DLD1 (cell line): Measurements from ENCODE around the gene SLC24A4.

Source experiments
- in situ Hi-C: cut with HindIII; loops from 2 replicates; pipeline ENCODE4 v1.10.0; 2017; ENCODE audit warnings: low sequenced_read_pairs

Gene SLC24A4

DNA sequence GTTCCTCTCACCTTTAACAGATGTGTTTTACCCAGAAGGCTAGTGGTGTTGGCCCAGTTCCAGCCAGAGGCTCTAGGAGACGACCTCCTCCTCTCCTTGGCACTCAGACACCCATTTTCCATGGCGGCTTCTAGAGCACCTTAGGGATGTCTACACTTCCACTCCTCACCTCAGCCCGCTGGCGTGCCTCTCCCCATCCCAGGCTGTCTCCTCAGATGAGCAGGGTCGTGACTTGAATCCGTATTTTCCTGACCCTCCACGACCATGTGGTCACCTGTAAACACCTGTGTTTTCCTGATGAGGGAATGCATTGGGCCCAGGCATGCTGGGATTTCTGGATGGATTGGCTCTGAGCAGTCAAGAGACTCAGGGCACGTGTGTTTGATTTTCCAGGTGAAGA is 168.8 kb downstream of the SLC24A4 start:
- in situ Hi-C loops: no loop called here

DNA sequence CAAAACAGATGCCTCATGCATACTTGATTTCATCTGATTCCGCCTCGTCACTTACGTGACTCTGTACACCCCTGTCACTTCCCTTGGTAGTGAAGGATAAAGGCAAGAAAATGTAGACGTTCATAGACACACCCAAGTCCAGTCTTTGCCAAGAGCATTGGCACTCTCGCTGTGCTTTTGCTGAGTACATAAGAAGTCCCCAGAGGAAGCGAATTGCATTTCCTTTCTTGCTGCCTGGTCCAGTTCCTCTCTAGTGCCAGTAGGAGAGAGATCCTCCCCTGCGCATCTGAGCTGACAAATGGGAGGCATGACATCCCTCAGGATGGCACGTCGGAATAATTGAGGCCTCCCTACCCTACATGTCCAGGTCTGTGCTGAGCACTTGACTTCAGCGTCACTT is 169.3 kb downstream of the SLC24A4 start:
- in situ Hi-C loops: no loop called here

DNA sequence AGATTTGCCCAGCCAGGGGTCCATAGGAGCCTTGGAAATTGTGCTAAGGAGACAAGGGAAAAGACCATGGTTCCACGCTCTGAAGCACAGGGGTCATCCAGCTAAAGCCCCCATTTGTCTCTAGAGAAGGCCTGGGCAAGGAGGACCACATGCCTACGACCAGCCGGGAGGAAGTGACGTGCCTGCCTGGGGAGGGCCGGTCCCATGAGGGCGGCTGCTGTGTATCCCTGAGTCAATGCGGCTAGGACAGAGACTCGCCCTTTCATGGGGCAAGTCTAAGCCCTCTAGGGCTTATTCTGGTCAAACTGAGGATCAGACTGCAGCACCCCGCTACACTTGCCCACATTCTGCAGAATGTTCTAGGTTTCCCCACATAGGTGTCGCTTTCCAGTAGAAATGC is 170.1 kb downstream of the SLC24A4 start:
- in situ Hi-C loops: no loop called here

DNA sequence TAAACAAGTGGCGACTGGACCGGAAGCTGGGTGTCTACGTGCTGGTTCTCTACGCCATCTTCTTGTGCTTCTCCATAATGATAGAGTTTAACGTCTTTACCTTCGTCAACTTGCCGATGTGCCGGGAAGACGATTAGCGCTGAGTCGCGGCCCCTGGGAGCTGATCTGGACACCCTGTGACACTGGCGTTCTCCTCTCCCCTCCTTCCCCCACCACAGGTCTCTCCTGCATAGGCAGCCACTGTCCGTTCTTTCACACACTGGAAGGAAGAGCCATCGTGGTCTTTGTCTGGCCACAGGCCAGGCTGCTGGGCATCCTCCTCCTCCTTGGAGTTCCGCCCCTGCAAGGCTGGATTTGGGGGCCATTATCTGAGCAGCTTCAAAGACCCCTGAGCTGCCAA is 170.5 kb downstream of the SLC24A4 start:
- in situ Hi-C loops: no loop called here

DNA sequence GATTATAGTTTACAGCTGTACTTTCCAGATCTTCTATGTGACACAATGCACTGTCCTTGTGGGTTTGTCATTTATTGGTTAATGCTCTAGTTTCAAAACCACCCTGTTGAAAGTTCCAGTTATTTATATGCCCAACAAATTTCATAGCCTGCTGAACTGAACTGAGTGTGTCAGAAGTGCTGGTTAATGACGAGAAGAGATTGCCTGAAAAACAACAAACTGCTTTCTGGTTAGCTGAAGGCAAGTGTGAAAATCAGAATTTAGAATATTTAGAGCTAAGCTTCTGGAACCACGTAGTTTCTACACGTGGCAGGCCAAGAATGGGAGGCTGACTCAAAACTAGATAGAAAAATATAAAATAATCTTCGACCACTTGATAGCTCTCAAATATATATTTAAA is 171.5 kb downstream of the SLC24A4 start:
- in situ Hi-C loops: no loop called here

DNA sequence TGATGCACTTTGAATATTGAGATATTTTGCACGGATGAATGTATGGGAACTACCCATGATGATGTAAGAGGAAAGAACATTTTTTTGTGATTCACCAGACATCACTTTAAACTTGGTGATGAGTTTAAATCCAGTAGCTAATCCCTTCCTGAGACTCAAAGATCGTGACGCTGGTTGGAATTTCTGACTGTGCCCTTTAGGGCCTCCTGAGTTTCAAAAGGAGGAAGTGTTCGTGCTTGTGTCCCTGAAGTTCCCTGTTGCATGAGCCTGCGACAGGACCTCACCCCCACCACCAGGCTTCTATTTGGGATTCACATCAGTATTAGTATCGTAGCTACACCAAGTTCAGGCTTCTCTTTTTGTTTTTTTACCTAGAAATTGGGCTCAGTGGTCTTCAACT is 172.1 kb downstream of the SLC24A4 start:
- in situ Hi-C loops: no loop called here

DNA sequence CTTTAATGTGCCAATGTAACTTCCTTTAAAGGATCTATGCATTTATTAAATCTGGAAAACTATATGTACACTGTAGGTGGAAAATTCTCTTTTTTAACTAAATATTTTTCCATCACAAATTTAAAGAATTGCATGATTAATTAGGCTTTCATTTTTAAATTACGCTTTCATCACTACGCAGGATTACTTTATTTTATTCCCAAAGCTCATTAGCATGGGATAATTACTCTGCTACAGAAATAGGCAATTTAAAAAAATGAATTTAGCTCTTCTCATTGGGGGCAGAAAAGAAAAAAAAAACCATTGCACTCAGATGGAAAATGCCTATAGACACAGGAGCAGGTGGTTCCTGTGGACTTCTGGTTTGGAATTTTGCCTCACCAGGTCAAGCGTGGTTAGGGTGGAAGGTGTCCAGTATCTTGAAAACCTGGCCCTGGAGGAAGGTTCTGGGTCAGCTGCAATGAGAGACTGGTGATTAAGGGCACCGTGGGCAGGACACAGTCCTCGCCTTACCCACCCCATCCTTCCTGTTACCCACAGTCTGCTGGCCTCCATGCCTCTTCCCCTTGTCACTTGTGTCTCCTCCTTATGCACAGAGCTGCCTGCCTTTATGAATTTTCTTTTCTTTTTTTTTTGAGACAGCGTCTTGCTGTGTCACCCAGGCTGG is 173.4 kb downstream of the SLC24A4 start:
- in situ Hi-C loops: no loop called here

DNA sequence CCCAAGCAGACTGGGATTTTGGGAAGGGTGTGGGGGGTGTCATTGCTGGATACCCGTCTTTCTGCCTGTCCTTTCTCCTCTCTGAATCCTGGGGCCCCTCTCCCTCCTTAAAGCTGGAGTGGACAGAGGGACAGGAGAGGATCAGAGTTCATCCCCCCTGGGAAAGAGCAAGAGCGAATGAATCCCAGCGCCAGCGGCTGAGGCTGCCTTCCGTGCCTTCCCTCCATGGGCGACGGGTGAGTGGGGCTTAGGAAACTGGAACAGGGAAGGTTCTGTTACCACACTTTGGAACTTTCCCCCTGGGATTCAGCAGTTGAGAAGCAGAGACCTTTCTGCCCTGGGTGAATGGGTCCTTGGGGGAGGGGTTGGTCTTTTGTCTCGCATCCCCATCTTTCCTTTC is 174.4 kb downstream of the SLC24A4 start:
- in situ Hi-C loops: no loop called here

DNA sequence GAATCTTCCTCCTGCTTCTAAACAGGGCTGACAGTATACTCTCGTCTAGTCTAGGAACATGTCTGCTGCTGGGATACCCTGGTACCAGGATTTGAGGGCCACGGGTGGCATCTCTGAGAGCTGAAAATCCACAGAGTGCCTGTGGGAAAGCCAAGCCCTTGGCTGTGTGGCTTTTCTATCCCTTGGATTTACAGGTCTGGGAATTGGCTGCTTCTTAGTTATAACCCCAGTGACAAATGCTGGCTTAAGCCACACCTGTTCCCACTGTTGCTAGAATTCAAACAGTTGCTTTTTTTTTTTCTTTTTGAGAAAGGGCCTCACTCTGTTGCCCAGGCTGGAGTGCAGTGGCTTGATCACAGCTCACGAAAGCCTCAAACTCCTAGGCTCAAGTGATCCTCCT is 176.3 kb downstream of the SLC24A4 start:
- in situ Hi-C loops: no loop called here

DNA sequence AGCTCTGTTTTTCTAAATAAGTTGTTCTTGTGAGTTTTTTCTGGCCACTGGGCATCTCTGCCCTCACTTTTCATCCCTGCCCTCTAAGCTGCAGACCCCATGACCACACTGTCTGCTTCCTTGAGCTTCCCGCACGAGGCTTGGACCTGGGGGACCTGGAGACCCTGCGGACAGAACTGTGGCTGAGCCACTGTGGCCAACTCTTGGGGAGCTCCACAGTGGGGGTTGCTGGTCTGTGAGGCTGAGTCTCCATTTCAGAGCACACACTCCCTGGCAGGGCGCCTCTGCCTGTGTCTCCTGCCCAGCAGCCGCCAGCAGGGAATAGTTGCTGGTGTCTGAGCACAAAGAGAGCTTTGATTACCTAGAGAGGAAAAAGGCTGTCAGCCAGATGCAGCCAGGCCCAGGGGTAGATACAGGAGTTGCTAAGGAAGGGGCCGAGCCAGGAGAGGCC is 177.6 kb downstream of the SLC24A4 start:
- in situ Hi-C loops: loop anchor here (25.0 kb wide), 1 partner anchor 138 kb away; no protein-coding TSS in a partner anchor

DNA sequence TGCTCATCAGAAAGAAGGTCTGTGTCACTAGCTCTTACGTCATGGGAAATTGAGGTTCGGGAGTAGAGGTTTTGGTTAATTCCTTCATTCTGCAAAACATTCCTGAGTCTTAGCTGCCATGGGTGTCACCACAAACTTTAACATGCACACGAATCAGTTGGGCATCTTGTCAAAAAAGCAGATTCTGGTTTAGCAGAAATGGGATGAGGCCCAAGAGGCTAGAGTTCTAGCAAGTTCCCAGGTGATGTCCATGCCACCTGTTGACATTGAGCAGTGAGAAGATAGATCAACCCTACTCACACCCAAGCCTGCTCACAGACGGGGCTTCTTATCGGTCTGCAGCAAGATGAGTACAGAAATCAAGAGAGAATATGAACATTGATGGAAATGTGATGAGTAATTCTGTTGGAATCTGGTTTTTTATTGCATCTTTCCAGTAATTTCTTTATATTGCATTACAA is 179.0 kb downstream of the SLC24A4 start:
- in situ Hi-C loops: loop anchor here (25.0 kb wide), 1 partner anchor 140 kb away; no protein-coding TSS in a partner anchor

DNA sequence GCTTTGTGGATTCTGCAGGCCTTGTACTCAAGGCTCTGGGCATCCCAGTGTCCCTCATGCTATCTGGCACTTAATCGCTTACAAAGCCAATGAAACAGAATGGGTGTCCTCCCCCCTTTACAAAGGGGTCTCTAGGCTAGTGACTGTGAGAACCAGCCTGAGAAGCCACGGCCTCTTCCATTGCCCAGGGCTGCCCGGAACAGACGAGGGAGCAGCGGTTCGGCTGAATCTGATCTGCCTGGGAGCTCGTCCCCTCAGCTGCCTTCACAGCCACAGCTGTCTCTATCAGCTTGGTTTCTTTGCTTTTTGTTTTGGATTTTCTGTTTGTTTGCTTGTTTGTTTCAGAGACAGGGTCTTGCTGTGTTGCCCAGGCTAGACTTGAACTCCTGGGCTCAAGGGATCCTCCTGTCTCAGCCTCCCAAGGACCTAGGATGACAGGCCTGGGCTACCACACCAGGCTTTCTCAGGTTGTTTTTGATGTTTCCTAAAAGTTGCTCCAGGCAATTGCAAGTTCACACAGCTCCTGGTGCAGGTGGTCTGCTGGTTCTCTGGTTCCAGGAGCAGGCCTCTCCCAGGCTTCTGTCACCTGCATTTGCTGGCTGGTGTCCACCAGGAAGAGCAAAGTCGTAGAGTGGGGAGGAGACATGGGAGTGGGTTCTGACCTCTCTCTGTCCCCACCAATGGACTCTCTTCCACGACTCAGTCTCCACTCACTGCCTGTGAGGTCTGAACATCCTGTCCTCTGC is 179.7 kb downstream of the SLC24A4 start:
- in situ Hi-C loops: loop anchor here (25.0 kb wide), 1 partner anchor 140 kb away; no protein-coding TSS in a partner anchor

DNA sequence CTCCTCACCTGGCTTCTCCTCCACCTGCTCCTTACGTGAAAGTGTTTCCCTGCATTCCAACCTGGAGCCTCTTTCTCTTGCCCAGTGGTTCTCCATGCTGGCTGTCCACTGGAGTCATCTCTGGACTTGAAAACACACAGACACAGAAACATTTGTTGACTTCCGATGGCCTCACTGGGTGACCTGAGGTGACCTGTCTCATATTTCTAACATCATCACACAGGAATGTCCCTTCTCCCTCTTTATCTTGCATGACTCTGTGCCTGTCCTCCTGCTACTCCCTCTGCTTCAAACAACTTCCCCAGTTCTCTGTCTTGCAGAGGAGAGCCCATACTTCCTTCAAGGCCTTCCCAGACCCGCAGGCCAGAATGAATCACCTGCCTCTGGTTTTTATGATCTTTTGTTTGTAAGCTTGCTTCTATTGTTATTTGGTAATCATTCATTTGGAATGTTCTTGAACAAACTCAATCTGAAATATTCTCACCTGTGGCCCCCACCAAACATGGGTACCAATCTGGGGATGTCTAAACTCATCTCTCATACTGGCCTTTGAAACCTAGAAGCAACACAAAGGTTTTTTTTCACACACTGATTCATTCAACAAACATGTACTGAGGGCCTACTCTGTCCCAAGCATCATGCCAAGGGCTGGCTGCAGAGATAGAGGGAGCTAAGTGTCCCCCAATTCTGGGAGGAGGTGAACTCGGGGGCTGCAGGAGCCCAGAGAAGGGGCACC is 181.0 kb downstream of the SLC24A4 start:
- in situ Hi-C loops: loop anchor here (25.0 kb wide), 1 partner anchor 142 kb away; no protein-coding TSS in a partner anchor

DNA sequence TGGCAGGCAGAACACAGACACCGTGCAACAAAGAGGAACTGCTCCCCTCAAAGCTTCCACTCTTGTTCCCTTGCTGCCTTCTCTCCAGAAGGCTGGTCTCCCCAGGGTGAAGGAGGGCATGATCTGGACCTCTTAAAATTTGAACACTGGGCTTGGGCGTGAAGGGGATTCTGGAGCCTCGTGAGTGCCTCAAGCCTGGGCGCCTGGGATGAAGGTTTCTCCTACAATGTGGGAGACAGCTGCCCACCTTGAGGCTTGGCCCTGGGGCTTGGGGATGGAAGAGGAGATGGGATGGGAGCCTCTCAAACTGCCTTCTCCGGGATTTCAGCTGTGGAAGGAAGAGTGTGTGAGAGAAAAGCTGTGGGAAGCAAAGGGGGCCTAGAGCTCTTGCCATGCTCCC is 182.9 kb downstream of the SLC24A4 start:
- in situ Hi-C loops: loop anchor here (25.0 kb wide), 1 partner anchor 144 kb away; no protein-coding TSS in a partner anchor

DNA sequence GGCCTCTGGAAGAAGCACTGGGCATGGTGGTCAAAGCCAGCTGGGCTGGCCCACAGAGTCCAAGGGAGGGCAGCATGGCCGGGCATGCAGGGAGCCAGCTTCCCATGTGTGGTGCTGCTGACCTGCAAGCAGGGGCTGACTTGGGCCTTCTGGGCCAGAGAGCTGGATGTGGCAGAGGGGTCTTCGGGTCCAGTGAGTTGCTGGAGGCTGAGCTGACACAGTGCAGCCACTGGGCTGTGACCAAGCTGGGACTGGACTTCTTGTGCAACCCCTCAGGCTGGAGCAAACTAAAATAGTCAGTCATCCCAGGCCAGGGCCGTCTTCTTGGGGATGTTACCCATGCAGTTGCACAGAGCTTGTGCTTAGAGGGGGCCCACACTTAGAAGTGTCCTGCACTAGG is 183.3 kb downstream of the SLC24A4 start:
- in situ Hi-C loops: loop anchor here (25.0 kb wide), 1 partner anchor 144 kb away; no protein-coding TSS in a partner anchor

DNA sequence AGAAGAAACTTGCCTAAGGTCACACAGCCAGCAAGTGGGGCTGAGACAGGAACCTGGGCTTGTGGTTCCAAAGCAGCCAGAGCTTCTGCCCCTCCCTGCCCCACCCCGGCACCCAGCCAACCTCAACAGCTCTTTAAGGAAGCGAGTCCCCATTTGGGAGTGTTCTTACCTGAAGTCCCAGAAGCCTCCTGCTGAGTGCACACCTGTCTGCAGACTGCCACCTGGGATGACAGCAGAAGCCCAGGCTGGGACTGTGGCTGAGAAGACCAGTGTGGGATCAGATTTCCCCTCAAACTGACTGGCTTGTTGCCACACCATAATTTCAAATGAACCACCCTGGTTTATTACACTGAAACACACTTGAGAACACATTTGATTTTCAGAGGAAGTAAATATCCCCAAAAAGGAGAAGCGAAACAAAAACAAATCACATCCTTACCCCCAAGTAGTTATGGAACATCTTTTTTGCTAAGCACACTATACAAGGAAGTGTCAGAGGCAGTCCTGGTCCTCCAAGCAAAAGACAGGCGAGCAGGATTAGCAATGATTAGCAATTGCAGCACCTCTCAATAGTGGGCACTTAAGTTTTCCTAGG is 184.3 kb downstream of the SLC24A4 start:
- in situ Hi-C loops: loop anchor here (25.0 kb wide), 1 partner anchor 145 kb away; no protein-coding TSS in a partner anchor

DNA sequence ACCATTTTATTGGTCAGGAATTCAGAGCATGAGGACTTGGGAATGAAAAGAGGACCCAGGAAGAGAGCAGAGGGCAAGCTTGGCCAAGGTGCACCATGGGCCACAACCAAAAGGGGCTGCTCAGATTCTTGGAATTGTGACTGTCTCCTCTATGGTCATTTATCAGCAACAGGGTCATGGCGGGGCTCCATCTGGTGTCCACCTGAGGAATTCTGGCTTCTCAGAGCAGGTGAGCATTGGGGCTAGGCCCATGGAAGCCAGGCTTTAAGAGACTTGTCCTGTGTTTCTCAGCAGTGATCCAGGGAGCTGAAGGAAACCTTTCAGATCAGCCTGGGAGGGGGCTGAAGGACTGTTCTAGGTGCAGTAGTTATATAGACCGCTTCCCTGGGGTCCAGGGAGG is 188.0 kb downstream of the SLC24A4 start:
- in situ Hi-C loops: loop anchor here (25.0 kb wide), 1 partner anchor 149 kb away; no protein-coding TSS in a partner anchor

DNA sequence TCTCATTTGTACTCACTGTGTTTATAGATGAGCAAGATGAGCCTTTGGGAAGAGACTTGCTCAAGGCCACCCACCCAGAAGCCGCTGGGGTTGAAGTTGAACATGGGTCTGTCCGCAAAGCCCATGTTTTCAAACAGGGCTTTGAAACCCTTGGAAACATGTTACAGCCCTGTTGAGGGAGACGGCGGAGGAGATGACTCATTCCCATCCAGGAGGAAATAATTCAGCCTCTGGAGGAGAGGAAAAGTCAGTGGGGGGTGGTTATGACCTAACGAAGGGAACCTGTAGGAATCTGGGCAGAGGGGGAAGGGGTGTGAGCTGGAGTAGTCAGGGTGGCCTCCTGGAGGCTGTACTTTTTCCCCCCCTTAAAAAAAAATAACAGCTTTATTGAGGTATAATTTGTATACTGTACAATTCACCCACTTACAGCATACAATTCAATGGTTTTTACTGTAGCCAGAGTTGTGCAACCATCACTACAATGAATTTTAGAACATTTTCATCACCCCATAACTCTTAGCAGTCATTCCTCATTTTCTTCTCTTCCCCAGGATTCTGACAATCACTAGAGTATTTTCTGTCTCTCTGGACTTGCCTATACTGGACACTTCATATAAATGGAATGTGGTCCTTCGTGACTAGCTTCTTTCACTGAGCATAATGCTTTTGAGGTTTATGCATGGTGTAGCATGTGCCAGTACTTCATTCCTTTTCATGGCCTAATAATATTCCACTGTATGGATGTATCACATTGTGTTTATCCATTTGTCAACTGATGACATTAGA is 188.7 kb downstream of the SLC24A4 start:
- in situ Hi-C loops: loop anchor here (25.0 kb wide), 1 partner anchor 149 kb away; no protein-coding TSS in a partner anchor

DNA sequence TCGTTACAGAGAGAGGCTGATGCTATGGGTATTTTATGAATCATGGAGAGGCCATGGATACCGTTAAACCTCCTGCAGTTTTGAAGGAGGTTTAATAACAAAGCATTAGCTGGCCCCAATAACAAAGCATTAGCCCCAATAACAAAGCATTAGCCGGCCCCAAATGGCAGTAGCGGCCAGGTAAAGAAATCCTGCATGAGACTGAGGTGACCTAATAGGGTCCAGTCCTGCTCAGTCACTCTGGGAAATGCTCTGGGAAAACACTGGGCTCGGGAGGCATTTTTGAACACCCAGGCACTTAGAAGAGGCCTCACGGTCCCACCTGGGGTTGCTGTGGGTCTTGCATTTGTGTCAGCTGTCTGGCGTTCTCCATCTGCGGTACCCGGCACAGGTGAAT is 189.8 kb downstream of the SLC24A4 start:
- in situ Hi-C loops: loop anchor here (25.0 kb wide), 1 partner anchor 151 kb away; no protein-coding TSS in a partner anchor
